Neural crest cell (in vitro differentiated cells): ENCODE results near the gene PRR12. TPM values are rescaled to one million over a fixed set of nuclear protein-coding genes. Genes with fewer than 3 reads are reported as not detected.

Experiments used
- DNase-seq: peaks from one replicate; pipeline ENCODE4 v3.0.0; 2021; ENCODE audit warnings: low read depth, mixed read lengths, low spot score
- H3K27ac Mint-ChIP-seq: one replicate; pipeline ENCODE4 v1.8.0; 2021; ENCODE audit warnings: mild to moderate bottlenecking, mixed read lengths; ENCODE audit not compliant: unreplicated experiment
- H3K27me3 Mint-ChIP-seq: 2 replicates; pipeline ENCODE4 v1.8.0; 2021; ENCODE audit warnings: low read depth, mild to moderate bottlenecking, mixed read lengths
- H3K36me3 Mint-ChIP-seq: 2 replicates; pipeline ENCODE4 v1.8.0; 2021; ENCODE audit warnings: low read depth, mild to moderate bottlenecking, mixed read lengths
- H3K4me1 Mint-ChIP-seq: 2 replicates; pipeline ENCODE4 v1.8.0; 2021; ENCODE audit warnings: mixed read lengths
- H3K4me3 Mint-ChIP-seq: one replicate; pipeline ENCODE4 v1.8.0; 2021; ENCODE audit warnings: mild to moderate bottlenecking, mixed read lengths
- H3K9me3 Mint-ChIP-seq: 2 replicates; pipeline ENCODE4 v1.8.0; 2021; ENCODE audit warnings: mixed read lengths
- long read RNA-seq: library from polyadenylated mRNA; unstranded; transcript quantifications from one replicate; pipeline ENCODE4 v2.0.0, GENCODE V29; 2020
- total RNA-seq: library from RNA; stranded (reverse); gene quantifications from 2 replicates; pipeline ENCODE4 v1.2.1, GENCODE V29; 2021
- TF ChIP-seq, protein P1 (sequence below): fragments of 200-600 bp; sonication (generic); conservative IDR thresholded peaks from 2 replicates; pipeline ENCODE4 v1.5.0; 2021; ENCODE audit warnings: antibody characterized with exemption, mild to moderate bottlenecking

The PRR12 gene, protein sequence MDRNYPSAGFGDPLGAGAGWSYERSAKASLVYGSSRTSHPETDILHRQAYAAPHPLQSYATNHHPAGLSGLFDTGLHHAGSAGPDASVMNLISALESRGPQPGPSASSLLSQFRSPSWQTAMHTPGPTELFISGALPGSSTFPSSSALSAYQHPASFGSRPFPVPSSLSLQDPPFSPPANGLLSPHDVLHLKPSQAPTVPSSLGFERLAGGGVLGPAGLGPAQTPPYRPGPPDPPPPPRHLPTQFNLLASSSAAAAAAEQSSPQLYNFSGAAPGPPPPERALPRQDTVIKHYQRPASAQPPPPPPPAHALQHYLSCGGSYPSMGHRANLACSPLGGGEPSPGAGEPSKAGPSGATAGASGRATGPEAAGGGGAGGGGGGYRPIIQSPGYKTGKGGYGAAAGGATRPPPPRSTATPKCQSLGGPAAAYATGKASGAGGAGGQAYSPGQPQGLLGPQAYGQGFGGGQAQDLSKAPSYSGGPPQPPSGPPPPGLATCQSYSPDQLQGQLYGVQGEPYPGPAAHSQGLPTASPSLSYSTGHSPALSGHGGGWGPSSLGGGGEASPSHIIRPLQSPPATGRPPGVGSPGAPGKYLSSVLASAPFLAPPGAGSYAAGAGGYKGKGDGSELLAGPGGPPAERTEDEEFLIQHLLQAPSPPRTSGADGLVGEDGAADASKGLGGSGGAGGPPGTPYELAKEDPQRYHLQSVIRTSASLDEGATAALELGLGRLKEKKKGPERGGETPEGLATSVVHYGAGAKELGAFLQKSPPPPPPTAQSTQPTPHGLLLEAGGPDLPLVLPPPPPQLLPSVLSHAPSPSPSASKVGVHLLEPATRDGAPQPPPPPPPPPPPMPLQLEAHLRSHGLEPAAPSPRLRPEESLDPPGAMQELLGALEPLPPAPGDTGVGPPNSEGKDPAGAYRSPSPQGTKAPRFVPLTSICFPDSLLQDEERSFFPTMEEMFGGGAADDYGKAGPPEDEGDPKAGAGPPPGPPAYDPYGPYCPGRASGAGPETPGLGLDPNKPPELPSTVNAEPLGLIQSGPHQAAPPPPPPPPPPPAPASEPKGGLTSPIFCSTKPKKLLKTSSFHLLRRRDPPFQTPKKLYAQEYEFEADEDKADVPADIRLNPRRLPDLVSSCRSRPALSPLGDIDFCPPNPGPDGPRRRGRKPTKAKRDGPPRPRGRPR (N-terminal part only)
- total RNA-seq = 51.7 and 53.7 TPM in 2 replicates
- long read RNA-seq = 0 reads

DNA sequence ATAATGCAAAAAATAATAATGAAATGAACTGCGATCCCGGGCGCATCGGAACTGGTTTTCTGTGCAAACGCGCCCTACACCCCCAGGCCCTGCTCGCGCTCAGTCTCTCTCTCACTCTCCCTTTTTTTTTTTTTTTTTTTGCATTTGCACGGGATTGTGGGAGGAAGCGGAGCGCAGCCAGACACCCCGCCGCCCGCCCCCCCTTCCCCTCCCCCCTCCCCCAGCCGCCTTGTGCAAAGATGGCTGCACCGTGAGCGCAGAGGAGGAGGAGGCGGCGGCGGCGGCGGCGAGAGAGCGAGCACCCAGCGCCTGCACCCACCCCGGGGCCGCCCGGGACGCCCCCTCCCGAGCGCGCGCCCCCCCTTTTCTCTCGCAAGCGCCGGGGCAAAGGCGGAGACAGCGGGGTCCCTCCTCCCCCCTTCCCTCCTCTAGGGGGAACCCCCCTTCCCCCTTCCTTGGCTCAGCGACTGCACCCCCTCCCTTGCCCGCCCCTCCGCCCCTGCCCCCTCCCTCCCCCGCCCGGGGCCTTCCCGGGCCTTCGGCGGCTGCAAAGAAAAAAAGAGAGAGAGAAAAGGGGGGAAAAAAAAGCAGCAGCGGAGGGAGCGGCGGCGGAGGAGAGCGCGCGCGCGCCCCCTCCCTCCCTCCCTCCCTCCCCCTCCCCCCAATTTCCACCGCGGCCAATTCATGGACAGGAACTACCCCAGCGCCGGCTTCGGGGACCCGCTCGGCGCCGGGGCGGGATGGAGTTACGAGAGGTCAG lies at the start of gene PRR12:
Gene PRR12, plus strand, starts transcription at position 212 of the 760 bp plus-strand sequence. Its CDS starts 473 bp downstream, at position 685.
- H3K27me3 Mint-ChIP-seq = peaks cover 5% of the 10 kb centered on the region
- DNase-seq = peak; percentile 50
- TF ChIP-seq, protein P1, sequence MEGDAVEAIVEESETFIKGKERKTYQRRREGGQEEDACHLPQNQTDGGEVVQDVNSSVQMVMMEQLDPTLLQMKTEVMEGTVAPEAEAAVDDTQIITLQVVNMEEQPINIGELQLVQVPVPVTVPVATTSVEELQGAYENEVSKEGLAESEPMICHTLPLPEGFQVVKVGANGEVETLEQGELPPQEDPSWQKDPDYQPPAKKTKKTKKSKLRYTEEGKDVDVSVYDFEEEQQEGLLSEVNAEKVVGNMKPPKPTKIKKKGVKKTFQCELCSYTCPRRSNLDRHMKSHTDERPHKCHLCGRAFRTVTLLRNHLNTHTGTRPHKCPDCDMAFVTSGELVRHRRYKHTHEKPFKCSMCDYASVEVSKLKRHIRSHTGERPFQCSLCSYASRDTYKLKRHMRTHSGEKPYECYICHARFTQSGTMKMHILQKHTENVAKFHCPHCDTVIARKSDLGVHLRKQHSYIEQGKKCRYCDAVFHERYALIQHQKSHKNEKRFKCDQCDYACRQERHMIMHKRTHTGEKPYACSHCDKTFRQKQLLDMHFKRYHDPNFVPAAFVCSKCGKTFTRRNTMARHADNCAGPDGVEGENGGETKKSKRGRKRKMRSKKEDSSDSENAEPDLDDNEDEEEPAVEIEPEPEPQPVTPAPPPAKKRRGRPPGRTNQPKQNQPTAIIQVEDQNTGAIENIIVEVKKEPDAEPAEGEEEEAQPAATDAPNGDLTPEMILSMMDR = no peak

DNA sequence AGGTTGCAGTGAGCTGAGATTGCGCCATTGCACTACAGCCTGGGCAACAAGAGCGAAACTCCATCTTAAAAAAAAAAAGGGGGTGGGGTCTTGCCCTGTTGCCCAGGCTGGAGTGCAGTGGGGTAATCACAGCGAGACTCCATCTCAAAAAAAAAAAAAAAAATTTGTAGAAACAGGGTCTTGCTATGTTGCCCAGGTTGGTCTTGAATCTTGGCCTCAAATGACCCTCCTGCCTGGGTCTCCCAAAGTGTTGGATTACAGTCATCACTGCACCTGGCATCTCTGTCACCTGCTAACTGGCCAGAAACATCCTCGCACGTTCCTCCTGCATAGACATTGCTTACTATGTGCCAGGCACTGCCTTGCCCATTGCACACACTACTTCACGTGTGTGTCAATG lies 49.1 kb upstream of the PRR12 start:
- TF ChIP-seq, protein P1 = no peak
- Mint-ChIP-seq H3K36me3 (no peaks in the 10 kb centered on the region), H3K4me3 (no peak overlapping the region), H3K27me3 (no peaks in the 10 kb centered on the region), H3K4me1 (peaks cover 3% of the 10 kb centered on the region), H3K27ac (no peak overlapping the region), H3K9me3 (no peaks in the 10 kb centered on the region)
- DNase-seq = no peak

More for the DNA sequence above, at the start of gene PRR12:
- Mint-ChIP-seq H3K27ac (peak within 1 kb of the TSS; percentile 88), H3K36me3 (peaks cover 3% of the 10 kb centered on the region), H3K9me3 (no peaks in the 10 kb centered on the region), H3K4me3 (peak within 1 kb of the TSS; percentile 90), H3K4me1 (peaks cover 27% of the 10 kb centered on the region)

DNA sequence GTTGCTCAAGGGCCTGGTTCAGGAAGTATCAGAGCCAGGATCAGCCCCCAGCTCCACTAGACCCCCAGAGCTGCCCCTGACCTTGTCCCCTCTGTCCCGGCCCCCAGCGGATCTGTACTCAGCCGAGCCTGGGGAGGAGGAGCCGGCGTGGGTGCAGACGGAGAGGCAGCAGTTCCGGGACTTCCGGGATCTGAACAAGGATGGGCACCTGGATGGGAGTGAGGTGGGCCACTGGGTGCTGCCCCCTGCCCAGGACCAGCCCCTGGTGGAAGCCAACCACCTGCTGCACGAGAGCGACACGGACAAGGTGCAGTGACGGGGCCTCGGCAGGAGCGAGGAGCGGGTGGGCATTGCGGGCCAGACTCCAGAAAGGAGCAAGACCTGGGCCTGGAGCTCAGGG lies 48.5 kb upstream of the PRR12 start:
- Mint-ChIP-seq H3K27ac (no peak overlapping the region), H3K27me3 (no peaks in the 10 kb centered on the region), H3K4me1 (peaks cover 5% of the 10 kb centered on the region), H3K4me3 (no peak overlapping the region), H3K36me3 (no peaks in the 10 kb centered on the region), H3K9me3 (no peaks in the 10 kb centered on the region)
- TF ChIP-seq, protein P1 = no peak
- no peak for DNase-seq

DNA sequence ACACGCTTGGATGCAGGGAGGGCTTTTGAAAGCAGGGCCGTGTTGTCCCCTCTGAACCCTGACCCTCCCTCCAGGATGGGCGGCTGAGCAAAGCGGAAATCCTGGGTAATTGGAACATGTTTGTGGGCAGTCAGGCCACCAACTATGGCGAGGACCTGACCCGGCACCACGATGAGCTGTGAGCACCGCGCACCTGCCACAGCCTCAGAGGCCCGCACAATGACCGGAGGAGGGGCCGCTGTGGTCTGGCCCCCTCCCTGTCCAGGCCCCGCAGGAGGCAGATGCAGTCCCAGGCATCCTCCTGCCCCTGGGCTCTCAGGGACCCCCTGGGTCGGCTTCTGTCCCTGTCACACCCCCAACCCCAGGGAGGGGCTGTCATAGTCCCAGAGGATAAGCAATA lies 48.0 kb upstream of the PRR12 start:
- H3K9me3 Mint-ChIP-seq = no peaks in the 10 kb centered on the region
- no peaks in the 10 kb centered on the region for H3K27me3 Mint-ChIP-seq
- no peak overlapping the region for H3K4me3 Mint-ChIP-seq
- TF ChIP-seq, protein P1 = no peak
- H3K4me1 Mint-ChIP-seq = peaks cover 5% of the 10 kb centered on the region
- H3K27ac Mint-ChIP-seq = no peak overlapping the region
- no peaks in the 10 kb centered on the region for H3K36me3 Mint-ChIP-seq
- no peak for DNase-seq

DNA sequence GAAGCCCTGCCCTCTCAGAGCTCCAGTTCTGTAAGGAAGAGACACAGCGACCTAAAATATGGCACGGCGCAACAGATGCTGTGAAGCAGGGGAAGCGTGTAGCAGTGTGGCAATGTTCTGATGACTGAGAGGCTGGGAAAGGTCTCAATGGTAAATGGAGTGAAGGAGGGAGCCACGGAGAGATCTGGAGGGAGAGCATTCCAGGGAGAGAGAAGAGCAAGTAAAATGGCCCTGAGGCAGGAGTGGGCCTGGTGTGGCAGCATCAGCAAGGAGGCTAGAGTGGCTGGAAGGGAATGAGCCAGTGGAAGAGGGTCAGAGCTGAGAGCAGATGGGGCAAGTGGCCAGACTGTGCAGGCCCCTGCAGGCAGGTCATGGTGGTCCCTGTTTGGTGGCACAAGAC lies 46.8 kb upstream of the PRR12 start:
- no peaks in the 10 kb centered on the region for H3K36me3 Mint-ChIP-seq
- H3K9me3 Mint-ChIP-seq = no peaks in the 10 kb centered on the region
- H3K4me3 Mint-ChIP-seq = no peak overlapping the region

More for the DNA sequence above, 46.8 kb upstream of the PRR12 start:
- no peaks in the 10 kb centered on the region for H3K27me3 Mint-ChIP-seq
- TF ChIP-seq, protein P1 = no peak
- H3K27ac Mint-ChIP-seq = no peak overlapping the region
- no peak for DNase-seq
- peaks cover 5% of the 10 kb centered on the region for H3K4me1 Mint-ChIP-seq
